Activated T-helper 1 cell treated with Interleukin-2 at 50 U/mL for 16 hours (primary cell): Measurements from ENCODE around the gene MIGA2.
"Not testable (repeated sequence)": the region's sequence is repeated elsewhere in the genome, so short reads cannot be mapped to it uniquely, and the experiment has no call there.

Experiments used
- DNase-seq: peaks from one replicate; pipeline ENCODE4 v3.0.0-alpha.2; 2020; ENCODE audit warnings: low read depth

The MIGA2 gene

GRCh38 chr9:129036241-129036922, at the start of gene MIGA2:
Gene MIGA2 (plus strand): TSS chr9:129036626. CDS start chr9:129040595, 3,969 bp downstream.
- DNase-seq: peak; percentile 87

GRCh38 chr9:128986671-128987070, 49.8 kb upstream of the MIGA2 start:
- DNase-seq: no peak

- DNase-seq: no peak
Measured at GRCh38 chr9:128987805-128988204, 48.6 kb upstream of the MIGA2 start.

- no peak for DNase-seq
Measured at GRCh38 chr9:128992995-128993394, 43.4 kb upstream of the MIGA2 start.

- DNase-seq: no peak
Measured at GRCh38 chr9:128995791-128996190, 40.6 kb upstream of the MIGA2 start.

- no peak for DNase-seq
Measured at GRCh38 chr9:128998462-128998861, 38.0 kb upstream of the MIGA2 start.

GRCh38 chr9:128999581-129000206, 36.7 kb upstream of the MIGA2 start:
- no peak for DNase-seq

GRCh38 chr9:129001504-129002325, 34.7 kb upstream of the MIGA2 start:
- DNase-seq: no peak

- no peak for DNase-seq
Measured at GRCh38 chr9:129002992-129003391, 33.4 kb upstream of the MIGA2 start.

- not testable (repeated sequence) for DNase-seq
Measured at GRCh38 chr9:129004173-129004572, 32.3 kb upstream of the MIGA2 start.

GRCh38 chr9:129005336-129005997, 31.0 kb upstream of the MIGA2 start:
- DNase-seq: no peak

GRCh38 chr9:129006328-129007034, 29.9 kb upstream of the MIGA2 start:
- DNase-seq: peak; percentile 19

GRCh38 chr9:129007035-129007765, 29.2 kb upstream of the MIGA2 start:
- no peak for DNase-seq

GRCh38 chr9:129007766-129008468, 28.5 kb upstream of the MIGA2 start:
- no peak for DNase-seq

- DNase-seq: no peak
Measured at GRCh38 chr9:129008469-129008965, 27.9 kb upstream of the MIGA2 start.

GRCh38 chr9:129008986-129009583, 27.3 kb upstream of the MIGA2 start:
- no peak for DNase-seq

- no peak for DNase-seq
Measured at GRCh38 chr9:129009584-129010141, 26.8 kb upstream of the MIGA2 start.

- no peak for DNase-seq
Measured at GRCh38 chr9:129010267-129010975, 26.0 kb upstream of the MIGA2 start.

- no peak for DNase-seq
Measured at GRCh38 chr9:129011170-129011569, 25.3 kb upstream of the MIGA2 start.
